ENCODE results near the gene AOPEP. TPM values are rescaled to one million over a fixed set of nuclear protein-coding genes. Genes with fewer than 3 reads are reported as not detected.

The AOPEP gene
- total RNA-seq, 1 donor from 2014 or later: 92.3 TPM

- Mint-ChIP-seq H3K36me3 (ENCODE audit: low read depth) (peaks cover 29% of the 10 kb centered on the region), H3K27ac (ENCODE audit: unreplicated experiment) (peak overlapping the region; percentile 89), H3K4me3 (ENCODE audit: unreplicated experiment) (no peak overlapping the region), H3K9me3 (ENCODE audit: low read depth) (no peaks in the 10 kb centered on the region), H3K4me1 (ENCODE audit: low read depth) (peaks cover 83% of the 10 kb centered on the region), H3K27me3 (ENCODE audit: low read depth) (no peaks in the 10 kb centered on the region)
- DNase-seq (ENCODE audit: low spot score): no peak
- TF ChIP-seq CTCF (IDR thresholded peaks at IDR 0.05): no peak
Measured at GRCh38 chr9:94927762-94928670, 201.5 kb downstream of the AOPEP start.

DNA sequence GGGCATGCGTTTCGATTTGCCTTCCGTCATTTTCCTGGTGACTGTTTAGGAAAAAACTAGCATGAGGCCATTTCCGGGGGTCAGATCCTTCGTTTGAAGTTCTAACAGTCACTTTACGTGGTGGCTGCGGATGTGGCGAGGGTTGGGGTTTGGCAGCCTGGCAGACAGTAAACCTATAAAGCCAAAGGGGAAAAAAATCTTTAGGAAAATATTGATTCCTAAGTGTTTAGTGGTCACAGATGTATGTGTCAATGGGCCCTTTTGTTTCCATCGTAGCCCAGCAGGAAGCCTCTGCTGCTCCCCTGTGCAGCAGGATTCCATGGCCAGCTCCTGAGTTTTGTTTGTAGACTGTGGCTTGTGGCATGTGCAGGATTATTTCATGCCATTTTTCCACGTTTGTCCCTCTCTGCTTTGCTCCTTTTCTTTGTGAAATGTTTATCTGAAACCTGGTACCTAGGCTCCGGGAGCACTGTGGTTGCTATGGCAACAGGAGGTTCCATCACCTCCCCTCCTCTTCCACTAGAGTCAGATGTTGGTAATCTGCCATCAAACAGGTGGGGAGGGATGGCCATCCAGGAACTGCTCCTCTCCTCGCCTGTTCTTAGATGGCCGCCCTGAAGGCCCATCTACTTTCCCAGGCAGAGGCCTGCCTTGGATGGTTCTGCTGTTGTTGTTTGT is 202.3 kb downstream of the AOPEP start:
- H3K9me3 Mint-ChIP-seq (ENCODE audit: low read depth): no peaks in the 10 kb centered on the region
- DNase-seq (ENCODE audit: low spot score): no peak
- no peaks in the 10 kb centered on the region for H3K27me3 Mint-ChIP-seq (ENCODE audit: low read depth)
- H3K4me1 Mint-ChIP-seq (ENCODE audit: low read depth): peaks cover 83% of the 10 kb centered on the region
- peaks cover 32% of the 10 kb centered on the region for H3K36me3 Mint-ChIP-seq (ENCODE audit: low read depth)
- H3K4me3 Mint-ChIP-seq (ENCODE audit: unreplicated experiment): no peak overlapping the region
- TF ChIP-seq CTCF (IDR thresholded peaks at IDR 0.05): no peak
- H3K27ac Mint-ChIP-seq (ENCODE audit: unreplicated experiment): peak overlapping the region; percentile 89

DNA sequence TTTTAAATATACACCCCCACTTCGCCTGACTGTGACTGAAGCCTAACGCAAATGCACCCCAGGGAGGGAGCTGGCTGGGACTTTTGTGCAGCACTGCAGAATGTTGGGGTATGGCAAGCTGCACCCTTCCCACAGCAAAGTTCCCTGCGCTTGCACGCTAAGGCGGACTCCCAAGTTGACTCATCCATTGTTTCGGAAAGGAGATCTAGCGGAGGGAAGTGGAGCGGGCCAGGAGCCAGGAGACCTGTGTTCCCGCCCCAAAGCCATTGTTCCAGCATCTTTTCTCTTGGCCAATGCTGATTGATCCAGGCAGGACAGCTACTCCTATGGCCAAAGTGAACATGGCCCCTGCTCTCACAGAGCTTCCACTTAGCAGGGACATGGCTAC is 202.9 kb downstream of the AOPEP start:
- no peak for DNase-seq (ENCODE audit: low spot score)
- Mint-ChIP-seq H3K36me3 (ENCODE audit: low read depth) (peaks cover 31% of the 10 kb centered on the region), H3K4me1 (ENCODE audit: low read depth) (peaks cover 83% of the 10 kb centered on the region), H3K9me3 (ENCODE audit: low read depth) (no peaks in the 10 kb centered on the region), H3K27me3 (ENCODE audit: low read depth) (no peaks in the 10 kb centered on the region), H3K4me3 (ENCODE audit: unreplicated experiment) (no peak overlapping the region), H3K27ac (ENCODE audit: unreplicated experiment) (peak overlapping the region; percentile 89)
- TF ChIP-seq CTCF (IDR thresholded peaks at IDR 0.05): no peak

GRCh38 chr9:94931036-94931633 is 204.6 kb downstream of the AOPEP start:
- no peak overlapping the region for H3K27ac Mint-ChIP-seq (ENCODE audit: unreplicated experiment)
- no peak for TF ChIP-seq CTCF (IDR thresholded peaks at IDR 0.05)
- peaks cover 86% of the 10 kb centered on the region for H3K4me1 Mint-ChIP-seq (ENCODE audit: low read depth)
- peaks cover 32% of the 10 kb centered on the region for H3K36me3 Mint-ChIP-seq (ENCODE audit: low read depth)
- no peak overlapping the region for H3K4me3 Mint-ChIP-seq (ENCODE audit: unreplicated experiment)
- H3K27me3 Mint-ChIP-seq (ENCODE audit: low read depth): no peaks in the 10 kb centered on the region
- no peak for DNase-seq (ENCODE audit: low spot score)
- no peaks in the 10 kb centered on the region for H3K9me3 Mint-ChIP-seq (ENCODE audit: low read depth)

GRCh38 chr9:94931740-94932139 is 205.2 kb downstream of the AOPEP start:
- peaks cover 30% of the 10 kb centered on the region for H3K36me3 Mint-ChIP-seq (ENCODE audit: low read depth)

More at GRCh38 chr9:94931740-94932139, 205.2 kb downstream of the AOPEP start:
- Mint-ChIP-seq H3K27me3 (ENCODE audit: low read depth) (no peaks in the 10 kb centered on the region), H3K9me3 (ENCODE audit: low read depth) (no peaks in the 10 kb centered on the region), H3K4me3 (ENCODE audit: unreplicated experiment) (no peak overlapping the region), H3K27ac (ENCODE audit: unreplicated experiment) (peak overlapping the region; percentile 47), H3K4me1 (ENCODE audit: low read depth) (peaks cover 90% of the 10 kb centered on the region)
- TF ChIP-seq CTCF (IDR thresholded peaks at IDR 0.05): no peak
- no peak for DNase-seq (ENCODE audit: low spot score)
